Sigmoid colon (tissue), 4 donors: ENCODE measurements around the gene TTLL4.

Source experiments
- CTCF ChIP-seq, 4 experiments: fragments of 450-650 bp in 3 of 4; fragments of 200-600 bp in 1 of 4; IDR thresholded peaks; one replicate each; pipeline ENCODE4 v1.5.1; 2016 to 2019; ENCODE audit warnings: antibody characterized with exemption in 4 of 4, mild to moderate bottlenecking in 3 of 4, moderate library complexity in 2 of 4
- EP300 ChIP-seq, 4 donors: sonication (generic); formaldehyde crosslinking; IDR thresholded peaks; one replicate each; pipeline ENCODE4 v1.6.1; 2017; ENCODE audit warnings: antibody characterized with exemption in 4 of 4
- POLR2A ChIP-seq, 2 donors: fragments of 450-650 bp; IDR thresholded peaks; one replicate each; pipeline ENCODE4 v1.6.1; 2016; ENCODE audit warnings: antibody characterized with exemption in 2 of 2, mild to moderate bottlenecking in 2 of 2, moderate library complexity in 2 of 2
- POLR2AphosphoS5 ChIP-seq, 4 donors: sonication (generic); formaldehyde crosslinking; IDR thresholded peaks; one replicate each; pipeline ENCODE4 v1.6.1; 2017; ENCODE audit warnings: antibody characterized with exemption in 4 of 4

GRCh38 chr2:218773881-218774280, 63.2 kb downstream of the TTLL4 start:
- TF ChIP-seq POLR2A (IDR thresholded peaks at IDR 0.05) (no peak), CTCF (IDR thresholded peaks at IDR 0.05) (no peak), EP300 (IDR thresholded peaks at IDR 0.05) (no peak), POLR2AphosphoS5 (IDR thresholded peaks at IDR 0.05) (no peak)
